Spleen (tissue), 11 donors: ENCODE results near the gene TP73. TPM values are rescaled to one million over a fixed set of nuclear protein-coding genes. Genes with fewer than 3 reads are reported as not detected.
A peak's percentile ranks its signal among the peaks of the same experiment; 100 is the strongest.

Experiments
- DNase-seq: peaks from one replicate; pipeline ENCODE4 v3.0.0-alpha.2; 2020
- H3K27ac ChIP-seq, 8 donors: fragments of 200-600 bp; sonication (generic) in 7 of 8; 1 replicate in 4 of 8; 2 replicates in 4 of 8; pipeline versions ENCODE4 v1.5.0 to v1.8.0; 2016 to 2021; ENCODE audit warnings: inconsistent platforms in 4 of 8, mild to moderate bottlenecking in 4 of 8, moderate library complexity in 1 of 8
- H3K27me3 ChIP-seq, 7 donors: fragments of 200-600 bp; sonication (generic) in 6 of 7; replicated peaks in 1 of 7; 1 replicate in 4 of 7; 2 replicates in 3 of 7; pipeline versions ENCODE4 v1.5.0 to v1.8.0; 2016 to 2021; ENCODE audit warnings: inconsistent platforms in 3 of 7, mild to moderate bottlenecking in 1 of 7
- H3K36me3 ChIP-seq, 6 donors: fragments of 200-600 bp; sonication (generic) in 5 of 6; 1 replicate in 4 of 6; 2 replicates in 2 of 6; pipeline versions ENCODE4 v1.5.0 to v1.8.0; 2016 to 2021; ENCODE audit warnings: inconsistent platforms in 2 of 6
- H3K4me1 ChIP-seq, 6 donors: fragments of 200-600 bp; sonication (generic) in 5 of 6; 1 replicate in 3 of 6; 2 replicates in 3 of 6; pipeline versions ENCODE4 v1.5.0 to v1.8.0; 2016 to 2021; ENCODE audit warnings: inconsistent platforms in 3 of 6
- H3K4me3 ChIP-seq, 8 donors: fragments of 200-600 bp; sonication (generic) in 7 of 8; 1 replicate in 4 of 8; 2 replicates in 4 of 8; pipeline versions ENCODE4 v1.5.0 to v1.8.0; 2016 to 2021; ENCODE audit warnings: inconsistent platforms in 4 of 8, mild to moderate bottlenecking in 4 of 8, moderate library complexity in 2 of 8
- H3K9me3 ChIP-seq, 8 donors: fragments of 200-600 bp; sonication (generic) in 7 of 8; 1 replicate in 4 of 8; 2 replicates in 4 of 8; pipeline versions ENCODE4 v1.5.0 to v1.8.0; 2016 to 2021; ENCODE audit warnings: inconsistent platforms in 4 of 8
- POLR2A ChIP-seq, 3 donors: fragments of 450-650 bp; IDR thresholded peaks; one replicate each; pipeline ENCODE4 v1.5.1; 2017; ENCODE audit warnings: antibody characterized with exemption in 3 of 3, mild to moderate bottlenecking in 1 of 3
- POLR2AphosphoS5 ChIP-seq, 3 donors: sonication (generic); formaldehyde crosslinking; IDR thresholded peaks; one replicate each; pipeline ENCODE4 v1.5.1; 2017; ENCODE audit warnings: antibody characterized with exemption in 3 of 3
- whole genome bisulfite sequencing, 5 donors: extraction: QIAGEN DNeasy Blood & Tissue Kit in 3 of 5; methylation state at CpG; one replicate each; pipeline versions ENCODE4 v1.1.5 to v1.1.7; 2013 to 2018; 5-methylcytosine and 5-hydroxymethylcytosine counted together
- intact Hi-C: fragments of 100-400 bp; cut with DNase I; formaldehyde crosslinking; loops from one replicate; pipeline ENCODE4 v1.15.0; 2023; ENCODE audit warnings: low total_unique reads
- polyA plus RNA-seq, 3 donors: library from polyadenylated mRNA; stranded (reverse); fragments of 200-250 nt; gene quantifications; one replicate each; pipeline ENCODE4 v1.2.1, GENCODE V29; 2013
- total RNA-seq, 7 donors: library from RNA; depleted of rRNA in 3 of 7; stranded (reverse); fragments of >200 nt in 3 of 7; fragmentation: NEBNext Ultra II Directional in 4 of 7; extraction: Animal tissue kit (Norgen Biotek cat#: 25700) in 4 of 7; gene quantifications; one replicate each; pipeline versions ENCODE4 v1.1.0 to v1.2.1, GENCODE V29; 2016 to 2021
- TF ChIP-seq, protein P1 (sequence below), 11 experiments: fragments of 200-600 bp in 7 of 11; fragments of 450-650 bp in 4 of 11; sonication (generic) in 4 of 11; IDR thresholded peaks in 8 of 11; conservative IDR thresholded peaks in 3 of 11; 1 replicate in 7 of 11; 2 replicates in 4 of 11; pipeline versions ENCODE4 v1.4.0 to v1.8.0; 2016 to 2021; ENCODE audit warnings: antibody characterized with exemption in 11 of 11, inconsistent platforms in 4 of 11, mild to moderate bottlenecking in 1 of 11
- donor health status: healthy with polysubstance abuse.
- donor health status: DM: no; HTN: no; CAD: no; lungs with moderate emphysema.
- donor health status: DM: no; HTN: no; CAD: no.
- donor health status: Bipolar disorder and iron deficiency.
- donor health status: healthy.
- donor health status: DM: no; HTN: no; CAD: no.
- donor health status: DM: yes; HTN: yes; CAD: no.

Gene TP73
- total and polyA plus RNA-seq, 10 donors: 0.11 to 4.3 (median 0.96) TPM

DNA sequence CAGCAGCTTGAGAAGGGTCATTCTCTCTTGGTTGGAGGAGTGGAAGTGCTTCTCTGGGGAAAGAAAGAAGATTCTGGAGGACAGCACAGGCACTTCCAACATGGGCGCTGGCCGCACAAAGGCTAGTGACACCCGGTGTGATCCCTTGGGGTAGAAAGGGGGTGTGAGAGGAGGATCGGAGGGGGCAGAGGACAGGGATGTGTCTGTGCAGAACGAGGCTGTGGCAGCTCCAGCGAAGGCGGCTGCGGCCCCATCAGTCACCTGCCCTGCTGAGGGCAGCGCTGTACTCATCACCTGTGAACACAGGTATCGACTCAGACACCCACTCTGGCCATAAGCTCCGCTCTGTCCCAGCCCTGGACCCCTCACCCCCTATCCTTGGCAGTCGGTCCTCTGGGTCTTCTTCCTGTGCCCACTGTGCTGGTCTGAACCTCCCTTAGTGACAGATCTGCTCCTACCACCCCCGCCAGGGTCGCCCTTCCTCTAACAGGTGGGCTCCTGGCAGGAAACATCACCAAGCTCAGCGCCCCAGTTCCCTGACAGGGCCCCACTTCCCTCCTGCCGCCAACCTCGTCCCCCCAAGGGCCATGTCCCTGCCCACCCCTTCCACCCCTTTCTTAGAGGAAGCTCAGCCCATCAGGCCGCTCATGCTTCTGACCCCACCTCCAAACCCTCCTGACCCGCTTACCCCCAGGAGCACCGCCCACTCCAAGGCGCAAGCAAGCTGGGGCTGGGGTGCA lies 20.1 kb downstream of the TP73 start:
- DNase-seq: peak; percentile 74
- peak overlapping the region in 2 of 8 donors; percentile 13 to 57 for H3K4me3 ChIP-seq
- peak overlapping the region in 3 of 8 donors; percentile 45 to 65 (median 62) for H3K27ac ChIP-seq
- TF ChIP-seq POLR2A (IDR thresholded peaks at IDR 0.05): no peak
- TF ChIP-seq, protein P1, sequence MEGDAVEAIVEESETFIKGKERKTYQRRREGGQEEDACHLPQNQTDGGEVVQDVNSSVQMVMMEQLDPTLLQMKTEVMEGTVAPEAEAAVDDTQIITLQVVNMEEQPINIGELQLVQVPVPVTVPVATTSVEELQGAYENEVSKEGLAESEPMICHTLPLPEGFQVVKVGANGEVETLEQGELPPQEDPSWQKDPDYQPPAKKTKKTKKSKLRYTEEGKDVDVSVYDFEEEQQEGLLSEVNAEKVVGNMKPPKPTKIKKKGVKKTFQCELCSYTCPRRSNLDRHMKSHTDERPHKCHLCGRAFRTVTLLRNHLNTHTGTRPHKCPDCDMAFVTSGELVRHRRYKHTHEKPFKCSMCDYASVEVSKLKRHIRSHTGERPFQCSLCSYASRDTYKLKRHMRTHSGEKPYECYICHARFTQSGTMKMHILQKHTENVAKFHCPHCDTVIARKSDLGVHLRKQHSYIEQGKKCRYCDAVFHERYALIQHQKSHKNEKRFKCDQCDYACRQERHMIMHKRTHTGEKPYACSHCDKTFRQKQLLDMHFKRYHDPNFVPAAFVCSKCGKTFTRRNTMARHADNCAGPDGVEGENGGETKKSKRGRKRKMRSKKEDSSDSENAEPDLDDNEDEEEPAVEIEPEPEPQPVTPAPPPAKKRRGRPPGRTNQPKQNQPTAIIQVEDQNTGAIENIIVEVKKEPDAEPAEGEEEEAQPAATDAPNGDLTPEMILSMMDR (IDR thresholded peaks at IDR 0.05 in 8 of 11, conservative IDR thresholded peaks at IDR 0.05 in 3 of 11): no peak
- TF ChIP-seq POLR2AphosphoS5 (IDR thresholded peaks at IDR 0.05): no peak
- 69 to 74% (median 71%) methylated on average over 21 of the region's 21 CpGs for WGBS, 5 donors
- intact Hi-C loops: no loop called here
- H3K27me3 ChIP-seq: peaks cover 0 to 38% (median 0%) of the 10 kb centered on the region in 7 donors
- no peaks in the 10 kb centered on the region for H3K9me3 ChIP-seq
- H3K36me3 ChIP-seq: no peaks in the 10 kb centered on the region
- peaks cover 0 to 79% (median 34%) of the 10 kb centered on the region in 6 donors for H3K4me1 ChIP-seq

DNA sequence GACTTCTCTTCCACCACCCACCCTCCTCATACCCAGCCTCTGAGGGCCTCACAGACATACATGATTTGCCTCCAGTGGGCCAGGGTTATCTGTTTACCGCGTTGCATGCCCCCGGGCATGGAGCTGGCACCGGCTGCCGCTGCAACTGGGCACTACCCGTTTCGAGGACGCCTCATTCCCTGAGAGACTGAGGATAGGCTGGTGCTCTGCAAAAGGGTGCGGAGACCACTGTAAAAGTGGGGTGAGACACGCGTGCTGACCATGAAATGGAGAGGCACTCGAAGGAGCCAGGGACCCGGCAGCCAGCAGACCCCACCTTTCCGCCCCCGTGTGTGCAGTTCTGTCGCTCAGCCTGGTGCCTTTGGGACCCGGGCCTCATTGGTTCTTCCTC lies 20.6 kb downstream of the TP73 start:
- peak overlapping the region in 2 of 8 donors; percentile 13 to 57 for H3K4me3 ChIP-seq
- peaks cover 0 to 38% (median 0%) of the 10 kb centered on the region in 7 donors for H3K27me3 ChIP-seq
- H3K36me3 ChIP-seq: no peaks in the 10 kb centered on the region
- no peak for DNase-seq
- peak overlapping the region in 4 of 8 donors; percentile 2 to 65 (median 54) for H3K27ac ChIP-seq
- H3K9me3 ChIP-seq: no peaks in the 10 kb centered on the region
- H3K4me1 ChIP-seq: peaks cover 2 to 79% (median 37%) of the 10 kb centered on the region in 6 donors
- TF ChIP-seq, protein P1 (IDR thresholded peaks at IDR 0.05 in 8 of 11, conservative IDR thresholded peaks at IDR 0.05 in 3 of 11): no peak
- TF ChIP-seq POLR2AphosphoS5 (IDR thresholded peaks at IDR 0.05) (peak in 1 of 3 donors; percentile 9), POLR2A (IDR thresholded peaks at IDR 0.05) (peak in 1 of 3 donors; percentile 9)
- WGBS, 5 donors: 70 to 90% (median 80%) methylated on average over 12 to 17 of the region's 17 CpGs
- intact Hi-C loops: no loop called here

DNA sequence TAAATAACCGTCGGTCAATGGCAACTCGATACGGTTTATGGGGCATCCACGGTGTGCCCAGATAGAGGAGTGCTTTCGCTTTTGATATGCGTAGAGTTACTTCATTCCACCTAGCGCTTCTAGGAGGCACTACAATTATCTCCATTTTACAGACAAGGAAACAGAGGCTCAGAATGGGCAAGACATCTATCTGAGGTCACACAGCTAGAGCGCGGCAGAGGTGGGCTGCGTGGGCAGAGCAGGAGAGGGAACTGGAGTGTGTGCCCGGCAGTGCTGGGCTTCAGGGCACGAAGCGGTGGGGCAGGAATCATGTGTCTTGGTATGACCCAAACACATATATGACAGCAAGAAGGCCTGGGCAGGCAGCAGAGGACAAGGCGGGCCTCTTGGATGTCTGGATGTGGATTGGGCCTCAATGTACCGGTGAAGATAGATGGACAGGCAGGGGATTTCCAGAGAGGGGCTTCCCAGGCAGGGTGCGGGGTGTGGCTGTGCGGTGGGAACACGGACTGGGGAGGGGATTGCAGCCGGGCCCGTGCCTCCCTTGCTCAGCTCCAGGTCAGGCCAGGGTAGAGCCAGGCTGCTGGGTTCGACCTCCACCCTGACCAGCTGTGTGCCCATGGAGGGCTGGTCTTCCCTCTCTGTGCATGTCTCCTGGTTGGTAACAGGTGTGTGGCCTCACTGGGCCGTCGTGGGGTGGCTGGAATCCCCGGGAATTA lies 21.2 kb downstream of the TP73 start:
- TF ChIP-seq POLR2A (IDR thresholded peaks at IDR 0.05) (no peak), POLR2AphosphoS5 (IDR thresholded peaks at IDR 0.05) (no peak)
- TF ChIP-seq, protein P1 (IDR thresholded peaks at IDR 0.05 in 8 of 11, conservative IDR thresholded peaks at IDR 0.05 in 3 of 11): peak in 5 of 11 experiments; percentile 19 to 32 (median 22)
- Histone ChIP-seq H3K36me3 (no peaks in the 10 kb centered on the region), H3K4me1 (peaks cover 7 to 79% (median 40%) of the 10 kb centered on the region in 6 donors), H3K9me3 (no peaks in the 10 kb centered on the region), H3K4me3 (peak overlapping the region in 2 of 8 donors; percentile 13 to 57), H3K27ac (peak overlapping the region in 4 of 8 donors; percentile 2 to 65 (median 54)), H3K27me3 (peaks cover 0 to 38% (median 0%) of the 10 kb centered on the region in 7 donors)
- intact Hi-C loops: no loop called here
- 65 to 88% (median 73%) methylated on average over 23 to 25 of the region's 25 CpGs for WGBS, 5 donors
- DNase-seq: peak; percentile 76
